Liver (tissue), 9 donors: ENCODE results near the gene PUS10. TPM values are rescaled to one million over a fixed set of nuclear protein-coding genes. Genes with fewer than 3 reads are reported as not detected.

Experiments
- DNase-seq: peaks from one replicate; pipeline ENCODE4 v3.0.0-alpha.2; 2017; ENCODE audit warnings: low spot score
- H3K27ac ChIP-seq, 2 donors: one replicate each; pipeline ENCODE4 v1.7.0; 2013; ENCODE audit warnings: inconsistent platforms in 2 of 2, low read length in 2 of 2, control low read depth in 1 of 2, low read depth in 1 of 2, mild to moderate bottlenecking in 1 of 2
- H3K27me3 ChIP-seq, 4 donors: one replicate each; pipeline versions ENCODE4 v1.6.1 to v1.7.0; 2013; ENCODE audit warnings: low read length in 3 of 4, inconsistent platforms in 1 of 4, mild to moderate bottlenecking in 1 of 4, moderate library complexity in 1 of 4; ENCODE audit not compliant: control insufficient read depth in 4 of 4, insufficient read depth in 4 of 4
- H3K36me3 ChIP-seq, 4 donors: one replicate each; pipeline versions ENCODE4 v1.6.1 to v1.7.0; 2013; ENCODE audit warnings: low read length in 3 of 4, mild to moderate bottlenecking in 3 of 4, low read depth in 1 of 4, moderate library complexity in 1 of 4; ENCODE audit not compliant: control insufficient read depth in 4 of 4, insufficient read depth in 3 of 4
- H3K4me1 ChIP-seq, 4 donors: one replicate each; pipeline versions ENCODE4 v1.6.1 to v1.7.0; 2013; ENCODE audit warnings: low read length in 3 of 4, mild to moderate bottlenecking in 3 of 4, moderate library complexity in 1 of 4; ENCODE audit not compliant: control insufficient read depth in 4 of 4, insufficient read depth in 4 of 4
- H3K4me3 ChIP-seq, 3 donors: one replicate each; pipeline versions ENCODE4 v1.6.1 to v1.7.0; 2013; ENCODE audit warnings: low read length in 3 of 3, control low read depth in 1 of 3, low read depth in 1 of 3, mild to moderate bottlenecking in 1 of 3
- H3K9ac ChIP-seq, 2 donors: one replicate each; pipeline ENCODE4 v1.7.0; 2013; ENCODE audit warnings: low read length in 2 of 2, mild to moderate bottlenecking in 2 of 2, moderate library complexity in 2 of 2, control low read depth in 1 of 2, low read depth in 1 of 2
- H3K9me3 ChIP-seq, 4 donors: one replicate each; pipeline versions ENCODE4 v1.6.1 to v1.7.0; 2013; ENCODE audit warnings: low read length in 3 of 4; ENCODE audit not compliant: control insufficient read depth in 4 of 4
- EGR1 ChIP-seq, 2 donors: IDR thresholded peaks; 2 replicates each; pipeline ENCODE4 v1.6.1; 2016 to 2018; ENCODE audit warnings: antibody characterized with exemption in 2 of 2, low read depth in 2 of 2
- FOXA1 ChIP-seq: IDR thresholded peaks from 2 replicates; pipeline ENCODE4 v1.6.1; 2016; ENCODE audit warnings: antibody characterized with exemption
- FOXA2 ChIP-seq: IDR thresholded peaks from 2 replicates; pipeline ENCODE4 v1.6.1; 2016; ENCODE audit warnings: antibody characterized with exemption
- GABPA ChIP-seq, 2 donors: IDR thresholded peaks in 1 of 2; conservative IDR thresholded peaks in 1 of 2; 2 replicates each; pipeline ENCODE4 v1.6.1; 2016; ENCODE audit warnings: antibody characterized with exemption in 2 of 2, mild to moderate bottlenecking in 1 of 2, moderate library complexity in 1 of 2
- HNF4A ChIP-seq, 2 donors: conservative IDR thresholded peaks; 2 replicates each; pipeline ENCODE4 v1.6.1; 2016; ENCODE audit warnings: antibody characterized with exemption in 2 of 2, mild to moderate bottlenecking in 2 of 2
- HNF4G ChIP-seq: IDR thresholded peaks from 2 replicates; pipeline ENCODE4 v1.6.1; 2016; ENCODE audit warnings: antibody characterized with exemption
- JUND ChIP-seq, 2 donors: IDR thresholded peaks; 2 replicates each; pipeline ENCODE4 v1.6.1; 2016; ENCODE audit warnings: antibody characterized with exemption in 2 of 2
- NR2F2 ChIP-seq: IDR thresholded peaks from 2 replicates; pipeline ENCODE4 v1.6.1; 2016; ENCODE audit warnings: antibody characterized with exemption
- RAD21 ChIP-seq, 2 donors: IDR thresholded peaks; 2 replicates each; pipeline ENCODE4 v1.6.1; 2016; ENCODE audit warnings: antibody characterized with exemption in 2 of 2, mild to moderate bottlenecking in 2 of 2
- RXRA ChIP-seq, 2 donors: IDR thresholded peaks; 2 replicates each; pipeline ENCODE4 v1.6.1; 2017 to 2018; ENCODE audit warnings: antibody characterized with exemption in 2 of 2, mild to moderate bottlenecking in 1 of 2
- SP1 ChIP-seq: IDR thresholded peaks from 2 replicates; pipeline ENCODE4 v1.6.1; 2018; ENCODE audit warnings: antibody characterized with exemption, mild to moderate bottlenecking
- TAF1 ChIP-seq: conservative IDR thresholded peaks from 2 replicates; pipeline ENCODE4 v1.6.1; 2016; ENCODE audit warnings: antibody characterized with exemption, mild to moderate bottlenecking
- YY1 ChIP-seq: IDR thresholded peaks from 2 replicates; pipeline ENCODE4 v1.6.1; 2016; ENCODE audit warnings: antibody characterized with exemption, mild to moderate bottlenecking
- WGBS: extraction: QIAGEN DNeasy Blood & Tissue Kit; methylation state at CpG from one replicate; pipeline ENCODE4 v1.1.7; 2013; 5-methylcytosine and 5-hydroxymethylcytosine counted together
- polyA plus RNA-seq, 2 donors: library from polyadenylated mRNA; stranded (reverse) in 1 of 2; unstranded in 1 of 2; fragments of 200-250 nt in 1 of 2; fragments of >200 nt in 1 of 2; fragmentation: Nextera tagmentation in 1 of 2; extraction: Ambion mirVana in 1 of 2; gene quantifications; one replicate each; pipeline versions ENCODE4 v1.2.1 to v1.2.3, GENCODE V29; 2013 to 2015
- total RNA-seq, 2 donors: library from RNA; depleted of rRNA; stranded (reverse); fragments of >200 nt; gene quantifications; one replicate each; pipeline ENCODE4 v1.2.3, GENCODE V29; 2014
- TF ChIP-seq, protein P1 (sequence below): fragments of 150-350 bp; IDR thresholded peaks from 2 replicates; pipeline ENCODE4 v1.5.1; 2017; ENCODE audit warnings: improper control_type of control experiment, low read depth, low read length; ENCODE audit not compliant: missing input control
- TF ChIP-seq, protein P2 (sequence below): IDR thresholded peaks from 2 replicates; pipeline ENCODE4 v1.6.1; 2016; ENCODE audit warnings: antibody characterized with exemption
- TF ChIP-seq, protein P3 (sequence below): IDR thresholded peaks from 2 replicates; pipeline ENCODE4 v1.6.1; 2016; ENCODE audit warnings: antibody characterized with exemption
- TF ChIP-seq, protein P4 (sequence below): IDR thresholded peaks from 2 replicates; pipeline ENCODE4 v1.6.1; 2016; ENCODE audit warnings: antibody characterized with exemption, mild to moderate bottlenecking
- TF ChIP-seq, protein P5 (sequence below): IDR thresholded peaks from 2 replicates; pipeline ENCODE4 v1.6.1; 2016; ENCODE audit warnings: antibody characterized with exemption
- donor health status: healthy.
- donor health status: healthy.
- donor health status: healthy.
- donor health status: healthy.
- donor health status: healthy.

The PUS10 gene
- total and polyA plus RNA-seq, 4 donors, result 4.3 to 19.6 (median 6.4) TPM

DNA sequence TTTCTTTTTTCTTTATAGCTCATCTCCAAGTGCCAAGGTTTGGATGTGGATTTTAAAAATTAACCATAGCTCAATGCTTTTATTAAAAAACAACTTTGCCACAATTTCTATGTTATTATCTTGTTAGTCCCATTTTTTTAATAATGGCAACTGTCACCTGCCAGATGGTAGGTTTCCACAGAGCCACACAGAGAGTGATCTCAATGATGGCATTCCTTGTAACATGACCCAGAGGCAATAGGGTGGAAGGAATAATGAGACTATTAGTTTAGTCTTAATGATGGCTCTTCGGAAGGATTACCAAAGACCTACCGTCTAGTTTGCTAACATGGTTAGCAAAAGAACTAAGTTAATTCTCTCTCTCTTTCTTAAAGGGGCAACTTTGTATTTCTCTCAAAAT, 72.7 kb downstream of the PUS10 start:
- H3K9me3 ChIP-seq, result no peaks in the 10 kb centered on the region
- no peaks in the 10 kb centered on the region for H3K4me1 ChIP-seq
- H3K4me3 ChIP-seq, result no peak overlapping the region
- no peaks in the 10 kb centered on the region for H3K27me3 ChIP-seq
- TF ChIP-seq FOXA1, result no peak
- no peak for TF ChIP-seq EGR1 (IDR thresholded peaks at IDR 0.05; ENCODE audit: low read depth in 2 of 2)
- no peak for TF ChIP-seq SP1
- TF ChIP-seq RXRA (IDR thresholded peaks at IDR 0.05), result no peak
- no peak for TF ChIP-seq YY1
- TF ChIP-seq NR2F2, result no peak
- TF ChIP-seq HNF4G, result no peak
- no peak for TF ChIP-seq TAF1
- TF ChIP-seq, protein P1, sequence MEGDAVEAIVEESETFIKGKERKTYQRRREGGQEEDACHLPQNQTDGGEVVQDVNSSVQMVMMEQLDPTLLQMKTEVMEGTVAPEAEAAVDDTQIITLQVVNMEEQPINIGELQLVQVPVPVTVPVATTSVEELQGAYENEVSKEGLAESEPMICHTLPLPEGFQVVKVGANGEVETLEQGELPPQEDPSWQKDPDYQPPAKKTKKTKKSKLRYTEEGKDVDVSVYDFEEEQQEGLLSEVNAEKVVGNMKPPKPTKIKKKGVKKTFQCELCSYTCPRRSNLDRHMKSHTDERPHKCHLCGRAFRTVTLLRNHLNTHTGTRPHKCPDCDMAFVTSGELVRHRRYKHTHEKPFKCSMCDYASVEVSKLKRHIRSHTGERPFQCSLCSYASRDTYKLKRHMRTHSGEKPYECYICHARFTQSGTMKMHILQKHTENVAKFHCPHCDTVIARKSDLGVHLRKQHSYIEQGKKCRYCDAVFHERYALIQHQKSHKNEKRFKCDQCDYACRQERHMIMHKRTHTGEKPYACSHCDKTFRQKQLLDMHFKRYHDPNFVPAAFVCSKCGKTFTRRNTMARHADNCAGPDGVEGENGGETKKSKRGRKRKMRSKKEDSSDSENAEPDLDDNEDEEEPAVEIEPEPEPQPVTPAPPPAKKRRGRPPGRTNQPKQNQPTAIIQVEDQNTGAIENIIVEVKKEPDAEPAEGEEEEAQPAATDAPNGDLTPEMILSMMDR, result no peak
- no peak for TF ChIP-seq HNF4A (conservative IDR thresholded peaks at IDR 0.05)
- TF ChIP-seq, protein P2, sequence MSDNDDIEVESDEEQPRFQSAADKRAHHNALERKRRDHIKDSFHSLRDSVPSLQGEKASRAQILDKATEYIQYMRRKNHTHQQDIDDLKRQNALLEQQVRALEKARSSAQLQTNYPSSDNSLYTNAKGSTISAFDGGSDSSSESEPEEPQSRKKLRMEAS, result no peak
- TF ChIP-seq, protein P3, sequence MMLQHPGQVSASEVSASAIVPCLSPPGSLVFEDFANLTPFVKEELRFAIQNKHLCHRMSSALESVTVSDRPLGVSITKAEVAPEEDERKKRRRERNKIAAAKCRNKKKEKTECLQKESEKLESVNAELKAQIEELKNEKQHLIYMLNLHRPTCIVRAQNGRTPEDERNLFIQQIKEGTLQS, result no peak
- no peak for TF ChIP-seq GABPA (IDR thresholded peaks at IDR 0.05 in 1 of 2, conservative IDR thresholded peaks at IDR 0.05 in 1 of 2)
- TF ChIP-seq, protein P4, sequence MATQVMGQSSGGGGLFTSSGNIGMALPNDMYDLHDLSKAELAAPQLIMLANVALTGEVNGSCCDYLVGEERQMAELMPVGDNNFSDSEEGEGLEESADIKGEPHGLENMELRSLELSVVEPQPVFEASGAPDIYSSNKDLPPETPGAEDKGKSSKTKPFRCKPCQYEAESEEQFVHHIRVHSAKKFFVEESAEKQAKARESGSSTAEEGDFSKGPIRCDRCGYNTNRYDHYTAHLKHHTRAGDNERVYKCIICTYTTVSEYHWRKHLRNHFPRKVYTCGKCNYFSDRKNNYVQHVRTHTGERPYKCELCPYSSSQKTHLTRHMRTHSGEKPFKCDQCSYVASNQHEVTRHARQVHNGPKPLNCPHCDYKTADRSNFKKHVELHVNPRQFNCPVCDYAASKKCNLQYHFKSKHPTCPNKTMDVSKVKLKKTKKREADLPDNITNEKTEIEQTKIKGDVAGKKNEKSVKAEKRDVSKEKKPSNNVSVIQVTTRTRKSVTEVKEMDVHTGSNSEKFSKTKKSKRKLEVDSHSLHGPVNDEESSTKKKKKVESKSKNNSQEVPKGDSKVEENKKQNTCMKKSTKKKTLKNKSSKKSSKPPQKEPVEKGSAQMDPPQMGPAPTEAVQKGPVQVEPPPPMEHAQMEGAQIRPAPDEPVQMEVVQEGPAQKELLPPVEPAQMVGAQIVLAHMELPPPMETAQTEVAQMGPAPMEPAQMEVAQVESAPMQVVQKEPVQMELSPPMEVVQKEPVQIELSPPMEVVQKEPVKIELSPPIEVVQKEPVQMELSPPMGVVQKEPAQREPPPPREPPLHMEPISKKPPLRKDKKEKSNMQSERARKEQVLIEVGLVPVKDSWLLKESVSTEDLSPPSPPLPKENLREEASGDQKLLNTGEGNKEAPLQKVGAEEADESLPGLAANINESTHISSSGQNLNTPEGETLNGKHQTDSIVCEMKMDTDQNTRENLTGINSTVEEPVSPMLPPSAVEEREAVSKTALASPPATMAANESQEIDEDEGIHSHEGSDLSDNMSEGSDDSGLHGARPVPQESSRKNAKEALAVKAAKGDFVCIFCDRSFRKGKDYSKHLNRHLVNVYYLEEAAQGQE, result no peak
- no peak for TF ChIP-seq RAD21 (IDR thresholded peaks at IDR 0.05)
- TF ChIP-seq, protein P5, sequence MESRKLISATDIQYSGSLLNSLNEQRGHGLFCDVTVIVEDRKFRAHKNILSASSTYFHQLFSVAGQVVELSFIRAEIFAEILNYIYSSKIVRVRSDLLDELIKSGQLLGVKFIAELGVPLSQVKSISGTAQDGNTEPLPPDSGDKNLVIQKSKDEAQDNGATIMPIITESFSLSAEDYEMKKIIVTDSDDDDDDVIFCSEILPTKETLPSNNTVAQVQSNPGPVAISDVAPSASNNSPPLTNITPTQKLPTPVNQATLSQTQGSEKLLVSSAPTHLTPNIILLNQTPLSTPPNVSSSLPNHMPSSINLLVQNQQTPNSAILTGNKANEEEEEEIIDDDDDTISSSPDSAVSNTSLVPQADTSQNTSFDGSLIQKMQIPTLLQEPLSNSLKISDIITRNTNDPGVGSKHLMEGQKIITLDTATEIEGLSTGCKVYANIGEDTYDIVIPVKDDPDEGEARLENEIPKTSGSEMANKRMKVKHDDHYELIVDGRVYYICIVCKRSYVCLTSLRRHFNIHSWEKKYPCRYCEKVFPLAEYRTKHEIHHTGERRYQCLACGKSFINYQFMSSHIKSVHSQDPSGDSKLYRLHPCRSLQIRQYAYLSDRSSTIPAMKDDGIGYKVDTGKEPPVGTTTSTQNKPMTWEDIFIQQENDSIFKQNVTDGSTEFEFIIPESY, result no peak
- no peak for TF ChIP-seq JUND (IDR thresholded peaks at IDR 0.05)
- no peak for TF ChIP-seq FOXA2
- no peak overlapping the region for H3K27ac ChIP-seq
- no peak for DNase-seq
- H3K9ac ChIP-seq, result no peak overlapping the region
- peaks cover 0 to 36% (median 10%) of the 10 kb centered on the region in 4 donors for H3K36me3 ChIP-seq
- 95% methylated on average over 2 of the region's 2 CpGs for WGBS
